HuH-7 (cell line): ENCODE measurements around the gene FCHSD2.
A peak's percentile ranks its signal among the peaks of the same experiment; 100 is the strongest.
"Not testable (repeated sequence)": the region's sequence is repeated elsewhere in the genome, so short reads cannot be mapped to it uniquely, and the experiment has no call there.

Source experiments
- DNase-seq: peaks from one replicate; pipeline ENCODE4 v3.0.0; 2011; ENCODE audit warnings: low spot score

FCHSD2 gene

GRCh38 chr11:72924568-72925190 is 217.4 kb downstream of the FCHSD2 start:
- DNase-seq, result no peak

GRCh38 chr11:72921028-72921716 is 220.9 kb downstream of the FCHSD2 start:
- no peak for DNase-seq

DNA sequence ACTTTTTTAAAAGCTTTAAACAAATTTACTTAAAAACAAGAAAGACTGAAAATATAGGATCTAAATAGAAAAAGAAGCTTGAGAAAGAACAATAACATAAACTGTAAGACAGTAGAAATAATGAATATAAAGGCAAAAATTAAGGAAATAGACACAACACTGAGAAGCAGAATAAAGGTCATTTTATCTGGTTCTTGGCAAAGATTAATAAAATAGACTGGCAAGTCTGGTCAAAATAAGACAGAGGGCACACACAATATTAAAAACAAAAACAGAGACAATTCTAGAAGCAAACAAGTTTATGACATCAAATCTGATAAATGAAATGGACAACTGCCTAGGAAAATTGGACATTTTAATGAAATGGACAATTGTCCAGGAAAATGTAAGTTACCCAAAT is 222.1 kb downstream of the FCHSD2 start:
- DNase-seq, result no peak

DNA sequence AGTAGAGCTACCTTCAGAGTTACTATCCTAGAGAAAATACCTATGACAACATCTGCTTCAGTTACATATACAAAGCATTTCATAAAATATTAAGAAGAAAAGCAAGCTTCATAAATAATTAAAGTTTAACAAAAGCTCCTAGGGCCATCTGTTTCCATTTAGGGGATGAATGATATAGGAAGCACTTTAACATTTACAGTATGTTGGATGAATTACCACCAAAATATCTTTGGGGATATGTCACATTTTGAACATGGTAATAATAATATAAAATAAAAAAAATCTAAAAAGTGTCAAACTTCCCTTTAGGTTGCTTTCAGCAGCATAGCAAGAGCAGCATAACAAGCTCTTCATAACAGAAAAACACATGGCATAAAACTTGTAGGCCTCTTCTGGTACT is 223.3 kb downstream of the FCHSD2 start:
- DNase-seq, result no peak

- no peak for DNase-seq
Observed at GRCh38 chr11:72912253-72912652, 229.9 kb downstream of the FCHSD2 start.

DNA sequence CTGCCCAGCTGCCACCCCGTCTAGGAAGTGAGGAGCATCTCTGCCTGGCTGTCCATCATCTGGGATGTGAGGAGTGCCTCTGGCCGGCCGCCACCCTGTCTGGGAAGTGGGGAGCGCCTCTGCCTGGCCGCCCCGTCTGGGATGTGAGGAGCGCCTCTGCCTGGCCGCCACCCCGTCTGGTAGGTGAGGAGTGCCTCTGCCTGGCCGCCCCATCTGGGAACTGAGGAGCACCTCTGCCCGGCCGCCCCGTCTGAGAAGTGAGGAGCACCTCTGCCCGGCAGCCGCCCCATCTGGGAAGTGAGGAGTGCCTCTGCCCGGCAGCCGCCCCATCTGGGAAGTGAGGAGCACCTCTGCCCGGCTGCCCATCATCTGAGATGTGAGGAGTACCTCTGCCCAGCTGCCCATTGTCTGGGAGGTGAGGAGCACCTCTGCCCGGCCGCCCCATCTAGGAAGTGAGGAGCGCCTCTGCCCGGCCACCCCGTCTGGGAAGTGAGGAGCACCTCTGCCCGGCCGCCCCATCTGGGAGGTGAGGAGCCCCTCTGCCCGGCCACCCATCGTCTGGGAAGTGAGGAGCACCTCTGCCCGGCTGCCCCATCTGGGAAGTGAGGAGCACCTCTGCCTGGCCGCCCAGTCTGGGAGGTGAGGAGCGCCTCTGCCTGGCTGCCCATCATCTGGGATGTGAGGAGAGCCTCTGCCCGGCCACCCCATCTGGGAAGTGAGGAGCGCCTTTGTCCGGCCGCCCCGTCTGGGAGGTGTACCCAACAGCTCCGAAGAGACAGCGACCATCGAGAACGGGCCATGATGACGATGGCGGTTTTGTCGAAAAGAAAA is 232.3 kb downstream of the FCHSD2 start:
- not testable (repeated sequence) for DNase-seq

GRCh38 chr11:72908032-72908676 is 234.0 kb downstream of the FCHSD2 start:
- DNase-seq, result no peak

DNA sequence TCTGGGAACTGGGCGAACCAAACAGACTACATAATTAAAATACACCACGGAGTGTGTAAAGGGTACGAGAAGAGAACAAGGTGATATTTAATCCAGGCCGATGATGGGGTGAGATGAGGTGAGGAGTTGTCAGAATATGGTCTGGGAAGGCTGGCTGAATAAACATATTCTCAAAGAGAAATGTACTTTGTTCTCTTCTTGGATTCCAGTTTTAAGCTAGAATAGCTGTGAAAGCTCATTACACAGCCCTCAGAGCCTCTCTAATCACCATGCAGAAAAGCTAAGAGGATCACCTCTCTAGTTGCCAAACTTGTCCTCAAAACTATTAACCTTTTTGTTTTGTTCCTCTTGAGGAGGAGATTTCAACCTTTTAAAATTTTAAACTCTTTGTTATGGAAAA is 238.1 kb downstream of the FCHSD2 start:
- peak; percentile 28 for DNase-seq

DNA sequence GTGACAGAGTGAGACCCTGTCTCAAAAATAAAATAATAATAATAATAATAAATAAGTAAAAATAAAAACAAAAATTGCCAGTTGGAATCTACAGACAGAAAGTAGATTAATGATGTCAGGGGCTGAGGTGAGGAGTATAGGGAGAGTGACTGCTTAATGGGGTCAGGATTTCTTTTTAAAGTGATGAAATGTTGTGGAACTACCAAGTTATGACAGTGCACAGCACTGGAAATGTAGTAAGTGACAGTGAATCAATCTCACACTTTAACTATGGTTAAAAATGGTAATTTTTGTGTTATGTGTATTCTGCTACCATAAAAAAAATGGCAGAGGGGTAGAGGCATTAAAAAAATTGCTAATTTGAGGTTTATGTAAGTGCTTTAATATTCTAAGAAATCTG is 240.7 kb downstream of the FCHSD2 start:
- DNase-seq, result no peak

DNA sequence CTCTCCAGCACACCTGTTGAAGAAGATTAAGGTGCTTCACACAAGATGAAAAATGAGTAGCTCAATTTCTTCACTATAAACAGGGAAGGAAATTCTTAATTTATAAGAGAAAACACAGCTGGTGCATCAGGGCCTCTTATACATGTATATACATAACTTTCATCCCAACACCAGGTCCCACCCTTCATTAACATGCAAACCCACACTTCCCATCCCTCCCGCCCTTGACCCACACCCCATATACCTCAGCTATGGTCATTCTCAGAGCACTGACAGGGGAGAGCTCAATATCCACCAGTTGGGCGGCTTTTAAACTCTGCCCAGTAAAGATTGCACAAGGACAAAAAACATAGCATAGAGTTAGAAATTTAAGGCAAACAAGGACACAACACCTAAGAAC is 242.1 kb downstream of the FCHSD2 start:
- no peak for DNase-seq

GRCh38 chr11:72899238-72899637 is 242.9 kb downstream of the FCHSD2 start:
- DNase-seq, result no peak

DNA sequence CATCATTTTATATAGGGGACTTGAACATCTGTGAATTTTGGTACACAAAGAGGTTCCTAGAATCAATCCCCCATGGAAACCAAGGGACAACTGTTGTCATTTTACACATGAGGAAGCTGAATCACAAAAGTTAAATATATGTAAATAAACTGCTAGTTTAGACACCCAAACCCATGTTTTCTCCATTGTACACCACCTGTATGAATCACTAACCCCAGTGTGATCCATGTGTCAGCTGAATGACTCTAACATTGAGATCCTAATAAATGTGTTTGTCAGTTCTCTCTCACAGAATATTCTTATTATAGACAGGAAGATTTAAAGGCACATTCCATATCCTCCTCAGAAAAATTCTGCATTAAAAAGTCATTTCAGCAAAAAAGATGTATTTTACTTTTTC is 244.6 kb downstream of the FCHSD2 start:
- no peak for DNase-seq

GRCh38 chr11:72896431-72896830 is 245.7 kb downstream of the FCHSD2 start:
- no peak for DNase-seq

GRCh38 chr11:72890881-72891280 is 251.2 kb downstream of the FCHSD2 start:
- no peak for DNase-seq

DNA sequence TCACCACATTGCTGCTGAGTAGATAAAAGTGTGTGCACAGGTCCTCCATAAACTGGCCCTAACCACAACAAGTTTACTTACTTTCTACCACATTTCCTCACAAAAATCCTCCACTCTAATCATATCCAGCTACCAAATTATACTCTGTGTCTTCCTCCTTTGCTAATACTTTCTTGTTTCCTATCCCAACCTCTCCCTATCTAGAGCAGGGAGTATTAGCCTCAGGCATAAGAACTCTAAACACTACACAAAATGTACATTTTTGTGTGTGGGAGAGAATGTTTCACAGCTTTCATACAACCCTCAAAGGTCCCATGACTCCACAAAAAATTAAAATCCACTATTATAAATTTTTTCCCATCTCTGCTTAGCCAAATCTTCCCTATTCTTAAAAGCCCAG is 255.5 kb downstream of the FCHSD2 start:
- no peak for DNase-seq

DNA sequence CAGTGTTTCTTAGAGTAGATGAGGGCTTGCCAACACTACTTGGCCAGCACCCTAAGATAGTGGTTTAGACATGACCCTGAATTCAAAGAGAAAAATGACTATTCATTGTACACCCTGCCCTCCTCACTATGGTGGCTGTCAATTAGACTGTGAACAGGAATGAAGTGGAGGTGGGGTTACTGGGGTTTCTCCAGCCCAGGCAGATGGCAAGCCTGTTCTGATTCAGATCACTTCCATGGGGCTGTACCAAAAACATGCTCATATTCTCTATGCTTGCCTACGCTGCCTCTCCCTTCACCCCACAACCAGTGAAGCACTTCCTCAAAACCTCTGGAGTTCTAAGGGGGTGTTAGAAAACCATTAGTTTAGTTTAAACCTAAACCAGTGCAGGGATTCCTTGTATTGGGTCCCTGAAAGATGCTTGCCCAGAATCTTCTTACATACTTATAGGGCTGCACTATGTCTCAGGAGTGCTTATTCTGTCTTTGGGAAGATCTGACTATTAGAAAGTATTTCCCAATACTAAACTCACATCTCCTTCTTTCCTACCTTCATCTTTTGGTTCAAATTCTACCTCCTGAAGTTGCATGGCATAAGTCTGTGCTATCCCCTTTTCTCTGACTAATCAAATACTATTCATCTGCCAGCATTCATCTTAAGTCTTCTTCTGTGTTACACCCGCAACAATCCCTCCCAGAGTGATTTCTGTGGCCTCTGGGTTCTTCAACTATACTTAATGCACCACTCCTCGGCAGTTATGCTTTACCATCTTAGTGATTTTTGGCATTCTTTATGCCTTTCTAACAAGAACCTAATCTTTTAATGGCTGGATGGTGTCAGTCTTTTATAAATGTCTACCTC is 256.1 kb downstream of the FCHSD2 start:
- no peak for DNase-seq

DNA sequence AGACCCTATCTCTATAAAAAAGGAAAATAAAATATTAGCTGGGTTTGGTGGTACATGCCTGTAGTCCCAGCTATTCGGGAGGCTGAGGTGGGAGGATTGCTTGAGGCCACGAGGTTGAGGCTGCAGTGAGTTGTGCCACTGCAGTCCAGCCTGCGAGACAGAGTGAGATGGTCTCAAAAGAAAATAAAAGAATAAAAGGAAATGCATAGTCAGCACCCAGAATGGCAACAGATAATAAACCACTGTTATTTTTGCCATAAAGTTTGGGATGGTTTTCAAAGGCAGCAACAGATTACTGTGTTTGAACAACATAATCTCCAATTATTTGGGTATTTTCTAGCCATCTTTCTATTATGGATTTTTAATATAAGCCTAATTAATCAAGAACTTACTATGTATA is 266.0 kb downstream of the FCHSD2 start:
- DNase-seq, result no peak

GRCh38 chr11:72875736-72876135 is 266.4 kb downstream of the FCHSD2 start:
- no peak for DNase-seq

DNA sequence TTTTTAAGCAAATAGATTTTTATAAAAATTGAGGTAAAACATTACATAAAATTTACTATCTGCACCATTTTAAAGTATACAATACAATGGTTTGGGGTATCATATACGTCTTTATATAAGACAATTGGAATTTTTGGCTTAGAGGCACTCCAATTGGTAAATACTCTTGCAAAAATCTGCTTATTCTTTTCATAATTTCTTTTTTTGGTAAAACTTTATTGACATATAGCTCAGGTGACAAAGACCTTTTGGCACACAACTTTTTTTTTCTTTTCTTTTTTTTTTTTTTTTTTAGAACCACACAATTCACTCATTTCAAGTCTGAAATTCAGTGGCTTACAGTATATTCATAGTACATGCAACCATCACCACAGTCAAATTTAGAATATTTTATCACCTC is 270.1 kb downstream of the FCHSD2 start:
- no peak for DNase-seq

- no peak for DNase-seq
Observed at GRCh38 chr11:72871119-72871518, 271.0 kb downstream of the FCHSD2 start.

GRCh38 chr11:72869831-72870230 is 272.3 kb downstream of the FCHSD2 start:
- DNase-seq, result no peak

DNA sequence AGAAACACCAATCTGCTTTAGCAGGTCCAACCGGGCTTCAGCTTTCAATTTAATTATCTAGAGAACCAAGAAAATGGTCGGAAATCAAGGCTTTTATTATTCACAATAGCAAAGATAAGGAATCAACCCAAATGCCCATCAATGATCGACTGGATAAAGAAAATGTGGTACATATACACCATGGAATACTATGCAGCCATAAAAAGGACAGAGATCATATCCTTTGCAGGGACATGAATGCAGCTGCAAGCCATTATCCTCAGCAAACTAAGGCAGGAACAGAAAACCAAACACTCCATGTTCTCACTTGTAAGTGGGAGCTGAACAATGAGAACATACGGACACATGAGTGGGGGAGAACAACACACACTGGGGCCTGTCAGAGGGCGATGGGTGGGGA is 274.1 kb downstream of the FCHSD2 start:
- no peak for DNase-seq
